ENCODE results near the gene DEPDC1B. TPM values are rescaled to one million over a fixed set of nuclear protein-coding genes. Genes with fewer than 3 reads are reported as not detected.
A peak's percentile ranks its signal among the peaks of the same experiment; 100 is the strongest.
"Not testable (repeated sequence)": the region's sequence is repeated elsewhere in the genome, so short reads cannot be mapped to it uniquely, and the experiment has no call there.

Gene DEPDC1B
- 34.4 and 35.0 TPM in 2 replicates for total RNA-seq (2014; rRNA removed; shearing (Covaris generic))

GRCh38 chr5:60699609-60700415, at the start of gene DEPDC1B:
TSS of gene DEPDC1B (minus strand) at chr5:60700166. CDS start at chr5:60700093, 73 bp downstream.
- peak; percentile 75 for DNase-seq (ENCODE audit: low spot score)

DNA sequence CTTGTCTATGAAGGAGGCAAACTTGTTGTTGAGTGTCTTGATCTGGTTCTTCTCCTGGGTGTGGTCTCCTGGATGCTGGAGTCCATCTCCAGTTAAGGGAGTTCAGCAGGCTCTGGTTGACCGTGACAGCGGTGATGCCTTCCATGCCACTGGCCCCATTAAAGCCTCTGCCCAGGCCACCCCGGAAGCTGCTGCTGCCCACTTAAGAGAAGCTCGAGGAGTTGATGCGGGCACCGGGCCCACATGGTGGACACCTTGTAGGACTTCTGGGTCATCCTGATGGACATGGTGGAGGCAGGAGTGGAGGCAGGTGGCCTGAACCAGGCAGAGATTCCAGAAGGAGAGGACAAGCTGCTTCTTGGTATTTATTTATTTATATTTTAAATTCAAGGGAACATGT, 44.7 kb upstream of the DEPDC1B start:
- DNase-seq (ENCODE audit: low spot score): no peak

- no peak for DNase-seq (ENCODE audit: low spot score)
Observed at GRCh38 chr5:60743511-60744314, 43.7 kb upstream of the DEPDC1B start.

DNA sequence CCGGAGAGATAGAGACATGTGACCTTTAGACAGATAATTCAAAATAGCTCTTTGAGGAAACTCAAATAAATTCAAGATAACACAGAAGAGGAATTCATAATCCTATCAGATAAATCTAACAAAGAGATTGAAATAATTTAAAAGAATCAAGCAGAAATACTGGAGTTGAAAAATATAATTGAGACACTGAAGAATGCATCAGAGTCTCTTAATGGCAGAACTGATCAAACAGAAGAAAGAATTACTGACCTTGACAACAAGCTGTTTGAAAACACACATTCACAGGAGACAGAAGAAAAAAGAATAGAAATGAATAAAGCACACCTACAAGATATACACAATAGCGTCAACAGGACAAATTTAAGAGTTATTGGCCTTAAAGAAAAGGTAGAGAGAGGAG, 40.4 kb upstream of the DEPDC1B start:
- DNase-seq (ENCODE audit: low spot score): no peak

GRCh38 chr5:60738933-60739332, 39.0 kb upstream of the DEPDC1B start:
- DNase-seq (ENCODE audit: low spot score): no peak

GRCh38 chr5:60738461-60738860, 38.5 kb upstream of the DEPDC1B start:
- no peak for DNase-seq (ENCODE audit: low spot score)

- DNase-seq (ENCODE audit: low spot score): not testable (repeated sequence)
Observed at GRCh38 chr5:60730858-60731257, 30.9 kb upstream of the DEPDC1B start.

DNA sequence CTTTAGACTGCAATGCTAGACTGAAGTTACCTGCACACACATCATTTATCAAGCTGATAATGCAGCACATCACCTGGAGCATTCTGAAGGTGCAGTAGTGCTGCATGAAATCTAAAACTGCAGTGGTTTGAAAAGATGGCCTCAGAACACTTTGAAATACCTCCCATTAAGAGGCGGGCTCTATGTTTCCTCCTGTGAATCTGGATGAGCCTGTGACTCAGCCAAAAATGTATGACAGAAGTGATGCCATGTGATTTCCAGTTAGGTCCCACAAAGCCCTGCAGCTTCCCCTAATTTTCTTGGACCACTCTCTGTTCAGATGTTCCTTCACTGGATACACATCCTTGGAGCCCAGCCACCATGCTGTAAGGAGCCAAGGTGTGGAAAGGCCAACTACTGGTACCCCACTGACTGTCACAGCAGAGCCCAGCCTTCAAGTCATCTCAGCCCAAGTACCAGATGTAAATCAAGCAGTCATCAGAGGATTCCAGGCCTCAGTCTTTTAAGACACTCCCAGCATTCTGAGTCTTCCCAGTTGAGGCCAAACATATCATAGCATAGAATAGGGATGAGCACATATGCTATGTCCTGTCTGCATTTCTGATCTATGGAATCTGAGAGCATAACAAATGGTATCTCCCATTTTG, 27.2 kb upstream of the DEPDC1B start:
- DNase-seq (ENCODE audit: low spot score): peak; percentile 5

GRCh38 chr5:60724126-60724525, 24.2 kb upstream of the DEPDC1B start:
- no peak for DNase-seq (ENCODE audit: low spot score)

DNA sequence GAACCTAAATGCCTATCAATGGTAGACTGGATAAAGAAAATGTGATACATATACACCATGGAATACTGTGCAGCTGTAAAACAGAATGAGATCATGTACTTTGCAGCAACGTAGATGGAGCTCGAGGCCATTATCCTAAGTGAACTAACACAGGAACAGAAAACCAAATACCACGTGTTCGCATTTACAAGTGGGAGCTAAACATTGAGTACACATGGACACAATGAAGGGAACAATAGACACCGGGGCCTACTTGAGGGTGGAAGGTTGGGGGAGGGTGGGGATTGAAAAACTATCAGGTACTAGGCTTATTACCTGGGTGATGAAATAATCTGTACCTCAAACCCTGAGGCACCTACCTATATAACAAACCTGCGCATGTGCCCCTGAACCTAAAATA, 22.4 kb upstream of the DEPDC1B start:
- no peak for DNase-seq (ENCODE audit: low spot score)

DNA sequence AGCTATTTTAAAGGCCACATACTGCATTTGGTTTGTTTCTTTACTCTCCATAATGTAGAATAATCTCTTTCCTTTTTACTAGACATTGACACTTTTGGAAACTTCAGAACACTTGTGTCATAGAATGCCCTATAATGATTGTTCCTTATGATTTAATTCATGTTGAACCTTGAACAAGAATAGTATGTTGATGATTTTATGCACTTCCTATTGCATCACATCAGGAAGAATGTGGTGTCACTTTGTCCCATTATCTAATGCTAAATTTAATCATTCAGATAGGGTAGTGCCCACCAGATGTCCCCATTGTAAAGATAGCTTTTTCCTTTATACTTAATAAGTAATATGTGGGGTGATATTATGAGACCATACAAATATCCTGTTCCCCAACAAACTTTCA, 19.4 kb upstream of the DEPDC1B start:
- no peak for DNase-seq (ENCODE audit: low spot score)

DNA sequence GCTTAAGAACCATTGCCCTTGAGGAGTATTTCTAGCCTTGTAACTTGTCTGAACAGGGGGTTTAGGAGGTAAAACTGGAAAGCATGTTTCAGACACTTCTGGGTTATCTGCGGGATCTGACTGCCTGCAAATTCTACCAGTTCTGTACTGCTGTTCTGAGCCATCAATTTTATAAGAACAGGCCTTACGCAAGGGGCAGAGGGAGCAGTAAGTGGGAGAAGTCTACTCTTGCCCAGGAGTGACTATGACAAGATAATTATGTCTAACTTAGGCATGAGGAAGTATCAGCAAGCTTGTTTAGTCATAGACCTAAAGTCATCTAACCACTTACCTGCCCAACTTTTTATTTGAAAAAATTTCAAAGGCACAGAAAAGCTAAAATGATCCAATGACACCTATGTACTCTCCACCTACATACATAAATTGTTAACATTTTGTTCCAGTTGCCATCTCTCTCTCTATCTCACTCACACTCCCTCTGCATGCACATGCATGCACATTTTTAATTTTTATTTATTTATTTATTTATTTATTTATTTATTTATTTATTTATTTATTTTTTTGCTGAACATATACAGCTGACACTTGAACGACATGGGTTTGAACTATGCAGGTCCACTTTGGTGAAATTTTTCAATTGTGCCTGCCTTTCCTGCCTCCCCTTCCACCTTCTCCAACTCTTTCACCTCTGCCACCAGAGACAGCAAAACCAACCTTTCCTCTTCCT, 18.4 kb upstream of the DEPDC1B start:
- DNase-seq (ENCODE audit: low spot score): no peak

GRCh38 chr5:60715201-60715928, 15.4 kb upstream of the DEPDC1B start:
- not testable (repeated sequence) for DNase-seq (ENCODE audit: low spot score)

GRCh38 chr5:60712950-60713349, 13.0 kb upstream of the DEPDC1B start:
- no peak for DNase-seq (ENCODE audit: low spot score)

DNA sequence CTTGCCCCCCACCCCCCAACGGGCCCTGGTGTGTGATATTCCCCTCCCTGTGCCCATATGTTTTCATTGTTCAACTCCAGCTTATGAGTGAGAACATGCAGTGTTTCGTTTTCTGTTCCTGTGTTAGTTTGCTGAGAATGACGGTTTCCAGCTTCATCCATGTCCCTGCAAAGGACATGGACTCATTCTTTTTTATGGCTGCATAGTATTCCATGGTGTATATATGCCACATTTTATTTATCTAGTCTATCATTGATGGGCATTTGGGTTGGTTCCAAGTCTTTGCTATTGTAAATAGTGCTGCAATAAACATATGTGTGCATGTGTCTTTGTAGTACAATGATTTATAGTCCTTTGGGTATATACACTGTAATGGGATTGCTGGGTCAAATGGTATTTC, 11.9 kb upstream of the DEPDC1B start:
- not testable (repeated sequence) for DNase-seq (ENCODE audit: low spot score)

GRCh38 chr5:60710362-60710761, 10.4 kb upstream of the DEPDC1B start:
- no peak for DNase-seq (ENCODE audit: low spot score)

- no peak for DNase-seq (ENCODE audit: low spot score)
Observed at GRCh38 chr5:60705144-60705543, 5.2 kb upstream of the DEPDC1B start.

GRCh38 chr5:60703944-60704343, 4.0 kb upstream of the DEPDC1B start:
- no peak for DNase-seq (ENCODE audit: low spot score)

DNA sequence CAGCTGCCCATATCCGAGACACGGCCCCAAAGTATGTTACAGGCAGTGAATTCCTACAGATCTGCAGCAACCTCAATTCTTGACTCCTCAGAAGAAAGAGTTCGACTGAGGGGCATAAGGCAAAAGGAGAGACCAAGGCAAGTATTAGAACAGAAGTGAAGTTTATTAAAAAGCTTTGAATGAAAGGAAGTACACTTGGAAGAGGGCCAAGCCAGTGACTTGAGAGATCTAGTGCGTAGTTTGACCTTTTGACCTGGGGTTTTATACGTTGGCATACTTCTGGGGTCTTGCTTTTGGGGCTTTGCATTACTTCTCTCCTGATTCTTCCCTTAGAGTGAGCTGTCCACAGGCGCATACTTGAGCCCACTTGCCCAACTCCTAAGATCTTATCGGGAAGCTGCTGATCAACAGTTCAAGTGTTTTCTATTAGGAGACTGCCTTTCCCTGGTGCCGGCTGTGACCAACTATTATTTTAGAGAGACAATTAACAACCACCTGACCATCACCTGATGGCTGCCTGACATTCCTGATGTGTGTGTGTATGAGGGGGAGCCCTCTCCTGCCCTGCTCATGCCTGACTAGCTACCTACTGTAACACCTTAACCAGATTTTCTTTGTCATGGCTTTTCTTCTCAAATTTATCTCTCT, 1.5 kb upstream of the DEPDC1B start:
- DNase-seq (ENCODE audit: low spot score): no peak

DNA sequence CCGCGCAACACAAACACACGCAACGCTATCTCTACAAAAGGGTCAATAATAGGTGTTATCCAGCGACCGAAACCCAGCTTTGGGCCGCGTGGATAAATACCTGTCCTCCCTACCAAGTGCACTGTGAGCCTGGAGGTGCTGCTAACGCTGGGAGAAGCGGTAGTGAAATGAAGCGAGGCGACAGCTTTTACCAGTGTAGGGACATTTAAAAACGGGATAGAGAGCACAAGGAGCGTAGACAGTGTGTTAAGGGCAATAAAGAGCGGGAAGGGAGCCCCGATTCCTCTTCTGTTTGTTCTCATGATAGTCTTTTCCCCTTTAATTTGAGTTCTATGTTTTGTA, 421 bp upstream of the DEPDC1B start:
- peak; percentile 19 for DNase-seq (ENCODE audit: low spot score)

DNA sequence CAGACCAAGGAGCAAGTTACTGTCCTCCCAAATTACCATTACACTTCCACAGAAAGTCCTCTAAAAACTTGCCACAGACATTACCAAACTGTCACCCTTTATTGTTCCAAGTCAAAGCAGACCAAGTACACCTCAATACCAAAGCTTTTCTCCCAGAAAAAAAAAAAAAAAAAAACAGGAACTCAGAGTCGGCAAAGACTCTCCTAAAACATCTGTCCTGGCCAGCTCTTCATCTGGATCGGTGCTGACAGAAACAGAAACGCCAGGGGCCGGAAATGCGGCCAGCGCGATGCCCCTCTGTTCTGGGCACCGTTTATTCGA, 718 bp downstream of the DEPDC1B start:
- no peak for DNase-seq (ENCODE audit: low spot score)

Measured in A172 (cell line).